Measurements from ENCODE around the gene SLC1A3.

- TF ChIP-seq CTCF (IDR thresholded peaks at IDR 0.05) = no peak
- no peak for TF ChIP-seq POLR2A (IDR thresholded peaks at IDR 0.05)
Measured at GRCh38 chr5:36655161-36655560, 48.8 kb downstream of the SLC1A3 start.
